CD4-positive, alpha-beta T cell treated with Interleukin-21 for 1 hour (primary cell): ENCODE results near the gene CLPX.
"Not testable (repeated sequence)": the region's sequence is repeated elsewhere in the genome, so short reads cannot be mapped to it uniquely, and the experiment has no call there.

Experiments used
- DNase-seq: peaks from one replicate; pipeline ENCODE4 v3.0.0-alpha.2; 2020

The CLPX gene

DNA sequence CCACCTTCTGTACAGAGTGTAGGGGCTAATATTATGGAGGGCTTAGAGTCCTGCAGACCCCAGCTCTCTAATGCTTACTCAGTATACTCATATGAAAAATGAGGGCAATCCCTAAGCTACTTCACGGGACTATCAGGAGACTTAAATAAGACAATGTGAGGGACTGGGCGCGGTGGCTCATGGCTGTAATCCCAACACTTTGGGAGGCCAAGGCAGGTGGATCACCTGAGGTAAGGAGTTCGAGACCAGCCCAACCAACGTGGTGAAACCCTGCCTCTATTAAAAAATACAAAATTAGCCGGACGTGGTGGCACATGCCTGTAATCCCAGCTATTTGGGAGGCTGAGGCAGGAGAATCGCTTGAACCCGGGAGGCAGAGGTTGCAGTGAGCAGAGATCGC, 85.3 kb downstream of the CLPX start:
- DNase-seq: not testable (repeated sequence)

GRCh38 chr15:65099336-65099735, 85.8 kb downstream of the CLPX start:
- DNase-seq: no peak
